IMR-90 (cell line): ENCODE results near the gene SLC26A8.

Experiments
- BHLHE40 ChIP-seq: fragments of 150-350 bp; IDR thresholded peaks from 2 replicates; pipeline ENCODE4 v1.6.1; 2016; ENCODE audit warnings: mild to moderate bottlenecking, low read depth, low read length
- CEBPB ChIP-seq: IDR thresholded peaks from 2 replicates; pipeline ENCODE4 v1.6.1; 2012; ENCODE audit warnings: low read depth, low read length, improper control_type of control experiment
- CHD1 ChIP-seq: IDR thresholded peaks from 2 replicates; pipeline ENCODE4 v1.6.1; 2012; ENCODE audit warnings: low read depth, low read length, improper control_type of control experiment
- CTCF ChIP-seq: conservative IDR thresholded peaks from 2 replicates; pipeline ENCODE4 v1.5.1; 2012; ENCODE audit warnings: mild to moderate bottlenecking, low read depth, low read length, improper control_type of control experiment
- FOS ChIP-seq: fragments of 150-350 bp; IDR thresholded peaks from 2 replicates; pipeline ENCODE4 v1.6.1; 2016; ENCODE audit warnings: low read depth, low read length
- MXI1 ChIP-seq: IDR thresholded peaks from 2 replicates; pipeline ENCODE4 v1.6.1; 2012; ENCODE audit warnings: low read depth, mild to moderate bottlenecking, low read length, moderate library complexity, borderline replicate concordance
- NFE2L2 ChIP-seq: fragments of 150-350 bp; IDR thresholded peaks from 2 replicates; pipeline ENCODE4 v1.6.1; 2016; ENCODE audit warnings: low read depth, mild to moderate bottlenecking, low read length
- POLR2A ChIP-seq: IDR thresholded peaks from 2 replicates; pipeline ENCODE4 v1.6.1; 2012; ENCODE audit warnings: mild to moderate bottlenecking, low read depth, low read length
- RAD21 ChIP-seq: IDR thresholded peaks from 2 replicates; pipeline ENCODE4 v1.6.1; 2012; ENCODE audit warnings: low read length, improper control_type of control experiment
- RFX5 ChIP-seq: IDR thresholded peaks from 2 replicates; pipeline ENCODE4 v1.8.0; 2012; ENCODE audit warnings: low read depth, mild to moderate bottlenecking, low read length, moderate library complexity
- SMC3 ChIP-seq: fragments of 150-350 bp; IDR thresholded peaks from 2 replicates; pipeline ENCODE4 v1.6.1; 2016; ENCODE audit warnings: low read depth, mild to moderate bottlenecking, antibody characterized with exemption, low read length, moderate library complexity
- TF ChIP-seq, protein P1 (sequence below): fragments of 150-350 bp; IDR thresholded peaks from 2 replicates; pipeline ENCODE4 v1.6.1; 2017; ENCODE audit warnings: mild to moderate bottlenecking, antibody characterized with exemption, low read length, low read depth
- TF ChIP-seq, protein P2 (sequence below): fragments of 150-350 bp; IDR thresholded peaks from 2 replicates; pipeline ENCODE4 v1.6.1; 2016; ENCODE audit warnings: low read depth, mild to moderate bottlenecking, low read length, moderate library complexity, borderline replicate concordance

DNA sequence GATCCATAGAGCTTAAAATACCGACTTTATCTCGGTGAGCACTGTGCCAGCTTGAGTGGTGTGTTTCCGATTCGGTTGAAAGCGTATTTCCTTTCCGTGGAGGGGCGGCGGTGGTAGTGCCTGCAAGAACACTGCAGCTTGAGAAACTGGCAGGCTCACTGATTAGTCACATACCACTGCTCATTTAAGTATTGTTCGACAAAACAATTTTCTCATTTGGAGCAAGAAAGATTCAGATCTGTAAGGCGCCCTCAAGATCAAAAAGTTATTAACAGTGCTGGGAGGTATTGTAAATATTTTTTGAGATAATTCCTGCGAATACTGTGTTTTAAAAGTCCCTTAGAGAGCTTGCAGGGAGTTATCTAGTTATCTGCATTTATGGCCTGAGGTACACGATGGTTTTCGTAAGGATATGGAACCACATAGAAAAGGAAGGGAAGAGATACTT lies 4.5 kb upstream of the SLC26A8 start:
- TF ChIP-seq RFX5 (no peak), POLR2A (no peak), CTCF (no peak), NFE2L2 (no peak), BHLHE40 (no peak), FOS (no peak), MXI1 (no peak), CHD1 (no peak), RAD21 (no peak), SMC3 (no peak), CEBPB (0 out of 2 replicates have a peak, but pooled peaks have one; percentile 0)
- TF ChIP-seq, protein P1, sequence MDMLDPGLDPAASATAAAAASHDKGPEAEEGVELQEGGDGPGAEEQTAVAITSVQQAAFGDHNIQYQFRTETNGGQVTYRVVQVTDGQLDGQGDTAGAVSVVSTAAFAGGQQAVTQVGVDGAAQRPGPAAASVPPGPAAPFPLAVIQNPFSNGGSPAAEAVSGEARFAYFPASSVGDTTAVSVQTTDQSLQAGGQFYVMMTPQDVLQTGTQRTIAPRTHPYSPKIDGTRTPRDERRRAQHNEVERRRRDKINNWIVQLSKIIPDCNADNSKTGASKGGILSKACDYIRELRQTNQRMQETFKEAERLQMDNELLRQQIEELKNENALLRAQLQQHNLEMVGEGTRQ: no peak
- TF ChIP-seq, protein P2, sequence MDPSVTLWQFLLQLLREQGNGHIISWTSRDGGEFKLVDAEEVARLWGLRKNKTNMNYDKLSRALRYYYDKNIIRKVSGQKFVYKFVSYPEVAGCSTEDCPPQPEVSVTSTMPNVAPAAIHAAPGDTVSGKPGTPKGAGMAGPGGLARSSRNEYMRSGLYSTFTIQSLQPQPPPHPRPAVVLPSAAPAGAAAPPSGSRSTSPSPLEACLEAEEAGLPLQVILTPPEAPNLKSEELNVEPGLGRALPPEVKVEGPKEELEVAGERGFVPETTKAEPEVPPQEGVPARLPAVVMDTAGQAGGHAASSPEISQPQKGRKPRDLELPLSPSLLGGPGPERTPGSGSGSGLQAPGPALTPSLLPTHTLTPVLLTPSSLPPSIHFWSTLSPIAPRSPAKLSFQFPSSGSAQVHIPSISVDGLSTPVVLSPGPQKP: no peak
